H1 (cell line): Measurements from ENCODE around the gene PHGDH. TPM values are rescaled to one million over a fixed set of nuclear protein-coding genes. Genes with fewer than 3 reads are reported as not detected.

ENCODE experiments used
- CTCF ChIA-PET: fragments of 300-600 bp; sonication (Branson Sonifier 250); formaldehyde crosslinking; loops from one replicate; lab custom pipeline; 2021; ENCODE audit not compliant: partially characterized antibody; lab: Charles Lee
- POLR2A ChIA-PET: fragments of 300-600 bp; sonication (Branson Sonifier 250); formaldehyde crosslinking; loops from one replicate; lab custom pipeline; 2021; ENCODE audit warnings: inconsistent platforms; ENCODE audit not compliant: partially characterized antibody; lab: Charles Lee
- DNase-seq, 2 experiments: peaks; one replicate each; pipeline versions ENCODE4 v3.0.0 to v3.0.0-alpha.2; 2010 to 2022; ENCODE audit warnings: low spot score in 2 of 2, low read depth in 1 of 2, mixed read lengths in 1 of 2
- FAIRE-seq: peaks from 2 replicates; lab custom pipeline; 2011; peaks lifted over from hg19 to GRCh38; lab: Jason Lieb, UNC
- H2AFZ ChIP-seq: 2 replicates; pipeline ENCODE4 v1.8.1; 2012; ENCODE audit warnings: low read length, inconsistent platforms
- H2AK5ac ChIP-seq: 2 replicates; pipeline ENCODE4 v1.6.1; 2013; ENCODE audit warnings: low read depth, low read length
- H2BK120ac ChIP-seq: replicated peaks from 2 replicates; pipeline ENCODE3; 2013; ENCODE audit warnings: low read depth, low read length, inconsistent platforms
- H2BK12ac ChIP-seq: 2 replicates; pipeline ENCODE4 v1.6.1; 2013; ENCODE audit warnings: low read depth, low read length
- H2BK15ac ChIP-seq: 2 replicates; pipeline ENCODE4 v1.6.1; 2013; ENCODE audit warnings: low read length
- H2BK20ac ChIP-seq: 2 replicates; pipeline ENCODE4 v1.6.1; 2013; ENCODE audit warnings: low read length
- H2BK5ac ChIP-seq: 2 replicates; pipeline ENCODE4 v1.6.1; 2013; ENCODE audit warnings: low read depth, low read length
- H3K14ac ChIP-seq: 2 replicates; pipeline ENCODE4 v1.6.1; 2013; ENCODE audit warnings: inconsistent platforms; ENCODE audit not compliant: insufficient read length
- H3K18ac ChIP-seq: 2 replicates; pipeline ENCODE4 v1.6.1; 2013; ENCODE audit warnings: low read length; ENCODE audit errors: extremely low read depth
- H3K23ac ChIP-seq: 2 replicates; pipeline ENCODE4 v1.6.1; 2013; ENCODE audit warnings: inconsistent platforms; ENCODE audit not compliant: insufficient read length
- H3K23me2 ChIP-seq: 2 replicates; pipeline ENCODE4 v1.6.1; 2013; ENCODE audit warnings: low read depth, low read length
- H3K27ac ChIP-seq: 2 replicates; pipeline ENCODE4 v1.6.1; 2011; ENCODE audit warnings: low read depth, low read length, inconsistent platforms
- H3K27me3 ChIP-seq, 4 experiments: replicated peaks in 1 of 4; 1 replicate in 1 of 4; 2 replicates in 3 of 4; pipeline versions ENCODE4 v1.6.1 to v1.8.1; 2011 to 2013; ENCODE audit warnings: low read length in 3 of 4, mild to moderate bottlenecking in 3 of 4, inconsistent platforms in 2 of 4, mixed read lengths in 2 of 4, moderate library complexity in 1 of 4; ENCODE audit not compliant: control insufficient read depth in 3 of 4, insufficient read depth in 3 of 4; ENCODE audit errors: extremely low read depth in 1 of 4
- H3K36me3 ChIP-seq, 4 experiments: 2 replicates each; pipeline versions ENCODE4 v1.6.1 to v1.8.1; 2011 to 2013; ENCODE audit warnings: mild to moderate bottlenecking in 4 of 4, low read length in 3 of 4, moderate library complexity in 2 of 4, control low read depth in 1 of 4, inconsistent platforms in 1 of 4; ENCODE audit not compliant: insufficient read depth in 4 of 4, control insufficient read depth in 2 of 4
- H3K4ac ChIP-seq: replicated peaks from 2 replicates; pipeline ENCODE3; 2013; ENCODE audit warnings: low read length, low read depth, mixed read lengths, inconsistent platforms; ENCODE audit not compliant: insufficient read length
- H3K4me1 ChIP-seq, 4 experiments: replicated peaks in 1 of 4; 1 replicate in 1 of 4; 2 replicates in 3 of 4; pipeline versions ENCODE4 v1.6.1 to v1.8.1; 2011 to 2013; ENCODE audit warnings: low read length in 3 of 4, inconsistent platforms in 2 of 4, mixed read lengths in 1 of 4; ENCODE audit not compliant: insufficient read depth in 4 of 4, control insufficient read depth in 3 of 4
- H3K4me2 ChIP-seq, 2 experiments: 2 replicates each; pipeline versions ENCODE4 v1.6.1 to v1.8.1; 2011 to 2013; ENCODE audit warnings: low read depth in 2 of 2, low read length in 2 of 2, control low read depth in 1 of 2, inconsistent platforms in 1 of 2, mild to moderate bottlenecking in 1 of 2; ENCODE audit not compliant: insufficient read depth in 1 of 2
- H3K4me3 ChIP-seq, 4 experiments: fragments of 200-600, 300-600 bp in 1 of 4; sonication (generic), shearing (Covaris generic), sonication (Bioruptor Twin) in 1 of 4; 2 replicates each; pipeline versions ENCODE4 v1.5.1 to v1.8.1; 2011 to 2016; ENCODE audit warnings: low read length in 4 of 4, low read depth in 3 of 4, control low read depth in 2 of 4, inconsistent platforms in 2 of 4, mild to moderate bottlenecking in 2 of 4, mixed read lengths in 1 of 4, moderate library complexity in 1 of 4; ENCODE audit not compliant: insufficient read depth in 2 of 4; ENCODE audit errors: extremely low read depth in 1 of 4
- H3K56ac ChIP-seq: replicated peaks from 2 replicates; pipeline ENCODE3; 2013; ENCODE audit warnings: low read depth, mild to moderate bottlenecking, mixed read lengths, low read length, inconsistent platforms; ENCODE audit not compliant: insufficient read length
- H3K79me1 ChIP-seq: 2 replicates; pipeline ENCODE4 v1.6.1; 2013; ENCODE audit warnings: low read depth, low read length, control low read depth
- H3K79me2 ChIP-seq, 2 experiments: 2 replicates each; pipeline versions ENCODE4 v1.6.1 to v1.8.1; 2012 to 2013; ENCODE audit warnings: low read length in 2 of 2, mild to moderate bottlenecking in 2 of 2, inconsistent platforms in 1 of 2; ENCODE audit not compliant: insufficient read depth in 2 of 2, control insufficient read depth in 1 of 2
- H3K9ac ChIP-seq, 4 experiments: replicated peaks in 1 of 4; 1 replicate in 1 of 4; 2 replicates in 3 of 4; pipeline versions ENCODE4 v1.6.1 to v1.8.1; 2011 to 2013; ENCODE audit warnings: low read depth in 3 of 4, low read length in 3 of 4, control low read depth in 2 of 4, mild to moderate bottlenecking in 2 of 4, moderate library complexity in 2 of 4, inconsistent platforms in 1 of 4; ENCODE audit errors: extremely low read depth in 1 of 4
- H3K9me3 ChIP-seq, 2 experiments: 2 replicates each; pipeline versions ENCODE4 v1.6.1 to v1.8.1; 2012 to 2013; ENCODE audit warnings: mild to moderate bottlenecking in 2 of 2, moderate library complexity in 2 of 2, control low read depth in 1 of 2, inconsistent platforms in 1 of 2, low read depth in 1 of 2, low read length in 1 of 2, mixed read lengths in 1 of 2; ENCODE audit not compliant: insufficient read depth in 2 of 2
- H4K20me1 ChIP-seq, 2 experiments: replicated peaks in 1 of 2; 2 replicates each; pipeline versions ENCODE3 to v1.8.1; 2011 to 2013; ENCODE audit warnings: inconsistent platforms in 2 of 2, low read length in 2 of 2, mild to moderate bottlenecking in 1 of 2; ENCODE audit not compliant: insufficient read depth in 2 of 2, control insufficient read depth in 1 of 2
- H4K5ac ChIP-seq: 2 replicates; pipeline ENCODE4 v1.6.1; 2013; ENCODE audit warnings: low read length, low read depth, mixed read lengths, inconsistent platforms; ENCODE audit not compliant: insufficient read length
- H4K8ac ChIP-seq: 2 replicates; pipeline ENCODE4 v1.8.0; 2013; ENCODE audit warnings: mild to moderate bottlenecking, moderate library complexity, low read length, inconsistent platforms; ENCODE audit not compliant: insufficient read depth; ENCODE audit errors: extremely low read depth
- H4K91ac ChIP-seq: replicated peaks from 2 replicates; pipeline ENCODE3; 2013; ENCODE audit warnings: low read length, mixed read lengths, inconsistent platforms; ENCODE audit not compliant: insufficient read length
- CBX5 ChIP-seq: fragments of 300-800, 300-1000 bp; sonication (generic); IDR thresholded peaks from 2 replicates; pipeline ENCODE4 v1.7.1; 2016; ENCODE audit warnings: antibody characterized with exemption, low read length, low read depth
- CTBP2 ChIP-seq: IDR thresholded peaks from 2 replicates; pipeline ENCODE4 v1.7.0; 2011; ENCODE audit warnings: borderline replicate concordance, mild to moderate bottlenecking, moderate library complexity, mixed read lengths, low read length; ENCODE audit not compliant: insufficient read depth, insufficient read length
- MAFK ChIP-seq: IDR thresholded peaks from 2 replicates; pipeline ENCODE4 v1.6.1; 2012; ENCODE audit warnings: low read depth, mild to moderate bottlenecking, improper control_type of control experiment, low read length
- POLR2A ChIP-seq, 2 experiments: IDR thresholded peaks; 1 replicate in 1 of 2; 2 replicates in 1 of 2; pipeline ENCODE4 v1.6.1; 2011; ENCODE audit warnings: low read depth in 2 of 2, low read length in 2 of 2, mild to moderate bottlenecking in 2 of 2; ENCODE audit errors: control extremely low read depth in 1 of 2
- WGBS, 2 experiments: shearing (Covaris generic) in 1 of 2; methylation state at CpG; one replicate each; pipeline versions ENCODE4 v1.1.6 to v1.1.7; 2013 to 2015; ENCODE audit warnings: low lambda C conversion rate in 2 of 2, mixed read lengths in 2 of 2, inconsistent platforms in 1 of 2, low coverage in 1 of 2, missing lambda C conversion rate in 1 of 2; ENCODE audit not compliant: insufficient replicate concordance in 2 of 2, insufficient coverage in 1 of 2, insufficient read length in 1 of 2; ENCODE audit errors: extremely low coverage in 1 of 2, missing lambda C conversion rate in 1 of 2; 5-methylcytosine and 5-hydroxymethylcytosine counted together
- polyA plus RNA-seq, 7 experiments: library from polyadenylated mRNA; depleted of rRNA in 3 of 7; stranded (reverse) in 5 of 7; unstranded in 2 of 7; fragments of >200 nt in 5 of 7; fragments of 200-250 nt in 2 of 7; gene quantifications; 1 replicate in 5 of 7; 2 replicates in 1 of 7; 4 replicates in 1 of 7; pipeline versions ENCODE4 v1.2.1 to v1.2.3, GENCODE V29; 2011 to 2013; ENCODE audit warnings: missing spikeins in 2 of 7, mixed read lengths in 2 of 7
- total RNA-seq: library from RNA; stranded (reverse); fragmentation: NEBNext Ultra II Directional; extraction: Animal tissue kit (Norgen Biotek cat#: 25700); gene quantifications from 2 replicates; pipeline ENCODE4 v1.2.1, GENCODE V29; 2021

PHGDH gene
- total and polyA plus RNA-seq, 2 of the 8 experiments (the other 6 are each of a cell fraction or from before 2014, with no cell fraction given): 358 to 687 TPM

DNA sequence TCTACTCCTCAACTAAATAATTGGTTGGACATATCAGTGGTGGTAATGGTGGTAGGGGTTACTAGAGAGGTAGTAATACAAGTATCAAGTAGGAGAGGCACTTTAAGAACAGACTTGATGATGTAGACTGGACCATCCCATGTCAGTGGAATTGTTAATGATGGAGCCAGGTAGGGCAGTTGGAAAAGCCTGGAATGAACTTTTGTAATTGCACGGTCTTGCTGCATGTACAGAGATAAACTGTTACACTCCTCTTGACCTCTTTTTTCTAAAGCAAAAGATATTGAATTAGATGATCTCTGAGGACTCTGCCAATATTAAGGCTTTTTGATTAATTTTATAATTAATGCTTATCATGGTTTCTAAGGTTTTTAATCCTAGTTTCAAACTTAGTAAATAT is 51.2 kb downstream of the PHGDH start:
- H2AK5ac ChIP-seq: no peak overlapping the region
- H3K9ac ChIP-seq: no peak overlapping the region
- no peak overlapping the region for H2AFZ ChIP-seq
- H3K27me3 ChIP-seq: peaks cover 0 to 3% (median 1%) of the 10 kb centered on the region in 4 experiments; a peak in 2 of 7 replicates
- no peak overlapping the region for H2BK120ac ChIP-seq
- POLR2A ChIA-PET: interaction anchor here (0.6 kb wide), 1 partner anchor 14 kb away, joined by 3 read pairs; no protein-coding TSS in a partner anchor
- no peak overlapping the region for H3K23ac ChIP-seq
- no peak overlapping the region for H2BK20ac ChIP-seq
- H3K79me1 ChIP-seq: no peaks in the 10 kb centered on the region
- no peak overlapping the region for H2BK5ac ChIP-seq
- H3K4ac ChIP-seq: no peak overlapping the region
- no peak overlapping the region for H3K27ac ChIP-seq
- H3K23me2 ChIP-seq: no peaks in the 10 kb centered on the region
- no peak overlapping the region for H4K5ac ChIP-seq
- CTCF ChIA-PET: interaction anchor here (0.6 to 7.7 kb wide), 2 partner anchors 18 to 273 kb away, joined by 3 to 67 read pairs; no protein-coding TSS in a partner anchor
- H3K56ac ChIP-seq: no peak overlapping the region
- H3K9me3 ChIP-seq: no peaks in the 10 kb centered on the region
- no peak overlapping the region for H4K8ac ChIP-seq
- H4K20me1 ChIP-seq: no peaks in the 10 kb centered on the region
- H3K4me1 ChIP-seq: peaks cover 0 to 3% (median 0%) of the 10 kb centered on the region in 4 experiments; a peak in 2 of 7 replicates
- H4K91ac ChIP-seq: no peak overlapping the region
- no peak overlapping the region for H3K4me2 ChIP-seq
- H3K4me3 ChIP-seq: no peak overlapping the region
- no peak for TF ChIP-seq MAFK
- TF ChIP-seq CTBP2: no peak
- no peak for TF ChIP-seq CBX5
- TF ChIP-seq POLR2A (IDR thresholded peaks at IDR 0.05; ENCODE audit: control extremely low read depth in 1 of 2, low read depth in 2 of 2, low read length in 2 of 2): no peak
- H2BK15ac ChIP-seq: no peak overlapping the region
- DNase-seq (no peak), FAIRE-seq (no peak)
- H3K14ac ChIP-seq: no peak overlapping the region
- WGBS, 2 experiments: 78% methylated on average over 1 of the region's 1 CpG; no CpG with 5 or more reads in 1 of the 2 experiments
- no peak overlapping the region for H2BK12ac ChIP-seq
- H3K18ac ChIP-seq: no peak overlapping the region
- H3K36me3 ChIP-seq: no peaks in the 10 kb centered on the region
- H3K79me2 ChIP-seq: no peaks in the 10 kb centered on the region
